Measurements from ENCODE around the gene TMEM175. TPM values are rescaled to one million over a fixed set of nuclear protein-coding genes. Genes with fewer than 3 reads are reported as not detected.
"Not testable (repeated sequence)": the region's sequence is repeated elsewhere in the genome, so short reads cannot be mapped to it uniquely, and the experiment has no call there.

TMEM175 gene
- total and polyA plus RNA-seq, 9 donors, result 10.6 to 28.4 (median 21.2) TPM

DNA sequence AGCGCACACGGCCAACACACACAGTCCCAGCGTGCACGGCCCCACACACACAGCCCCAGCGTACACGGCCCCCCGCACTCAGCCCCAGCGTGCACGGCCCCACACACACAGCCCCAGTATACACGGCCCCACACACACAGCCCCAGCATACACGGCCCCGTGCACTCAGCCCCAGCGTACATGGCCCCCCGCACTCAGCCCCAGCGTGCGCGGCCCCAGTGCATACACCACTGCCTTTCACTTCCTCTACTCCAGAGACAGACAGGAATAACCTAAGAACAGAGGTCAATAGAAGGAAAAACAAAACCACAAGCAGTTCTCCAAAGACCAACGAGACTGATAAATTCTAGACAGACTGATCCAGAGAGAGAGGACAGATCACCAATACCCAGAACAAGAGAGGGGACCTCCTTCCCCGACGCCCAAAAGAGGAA is 17.2 kb upstream of the TMEM175 start:
- 12 to 29% (median 14%) methylated on average over 18 to 20 of the region's 20 CpGs for WGBS, 3 donors
- Histone ChIP-seq H3K27me3 (no peaks in the 10 kb centered on the region), H3K9me3 (no peaks in the 10 kb centered on the region), H3K27ac (no peak overlapping the region), H3K36me3 (no peaks in the 10 kb centered on the region), H3K4me3 (peak overlapping the region; percentile 18), H3K4me1 (ENCODE audit: insufficient read depth) (peaks cover 16% of the 10 kb centered on the region)
- peak in 1 of 5 donors; percentile 36 for DNase-seq
- intact Hi-C loops (cut with DNase I), result no loop called here
- TF ChIP-seq POLR2A (IDR thresholded peaks at IDR 0.05) (no peak), EP300 (IDR thresholded peaks at IDR 0.05) (no peak), CTCF (IDR thresholded peaks at IDR 0.05) (no peak)

DNA sequence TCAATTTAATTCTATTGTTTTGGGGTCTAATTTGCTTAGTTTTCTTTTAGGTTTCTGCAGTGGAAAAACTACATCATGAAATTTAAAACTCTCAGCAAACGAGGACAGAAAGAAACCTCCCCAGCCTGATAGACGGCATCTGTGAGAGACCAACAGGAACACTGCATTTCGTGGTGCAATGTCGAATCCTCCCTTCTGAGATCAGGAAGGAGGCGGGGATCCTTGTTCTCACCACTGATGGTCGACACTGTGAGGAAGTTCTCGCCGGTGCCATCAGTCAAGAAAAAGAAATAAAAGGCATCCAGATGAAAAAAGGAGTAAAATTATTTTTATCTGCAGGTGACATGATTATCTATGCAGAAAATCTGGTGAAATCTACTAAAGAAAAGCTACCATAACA is 16.7 kb upstream of the TMEM175 start:
- intact Hi-C loops (cut with DNase I), result no loop called here
- H3K27me3 ChIP-seq, result no peaks in the 10 kb centered on the region
- H3K36me3 ChIP-seq, result no peaks in the 10 kb centered on the region
- no peak for TF ChIP-seq EP300 (IDR thresholded peaks at IDR 0.05)
- TF ChIP-seq POLR2A (IDR thresholded peaks at IDR 0.05), result no peak
- TF ChIP-seq CTCF (IDR thresholded peaks at IDR 0.05), result no peak
- 7 to 16% (median 10%) methylated on average over 8 of the region's 8 CpGs for WGBS, 3 donors
- no peaks in the 10 kb centered on the region for H3K9me3 ChIP-seq
- H3K4me3 ChIP-seq, result peak overlapping the region; percentile 18
- H3K27ac ChIP-seq, result no peak overlapping the region
- H3K4me1 ChIP-seq (ENCODE audit: insufficient read depth), result peaks cover 16% of the 10 kb centered on the region
- peak in 1 of 5 donors; percentile 22 for DNase-seq

- TF ChIP-seq POLR2A (IDR thresholded peaks at IDR 0.05), result no peak
- TF ChIP-seq CTCF (IDR thresholded peaks at IDR 0.05), result no peak
- TF ChIP-seq EP300 (IDR thresholded peaks at IDR 0.05), result no peak
- DNase-seq, result peak in 1 of 5 donors; percentile 8
- WGBS, 3 donors, result 90 to 98% (median 94%) methylated on average over 7 of the region's 7 CpGs
- H3K4me1 ChIP-seq (ENCODE audit: insufficient read depth), result peaks cover 16% of the 10 kb centered on the region
- intact Hi-C loops (cut with DNase I), result no loop called here
- no peak overlapping the region for H3K4me3 ChIP-seq
- no peaks in the 10 kb centered on the region for H3K9me3 ChIP-seq
- no peak overlapping the region for H3K27ac ChIP-seq
- H3K27me3 ChIP-seq, result no peaks in the 10 kb centered on the region
- H3K36me3 ChIP-seq, result no peaks in the 10 kb centered on the region
Measured at GRCh38 chr4:917466-917865, 14.8 kb upstream of the TMEM175 start.

- Histone ChIP-seq H3K27ac (no peak overlapping the region), H3K4me3 (no peak overlapping the region), H3K4me1 (ENCODE audit: insufficient read depth) (peaks cover 15% of the 10 kb centered on the region), H3K9me3 (no peaks in the 10 kb centered on the region), H3K36me3 (no peaks in the 10 kb centered on the region), H3K27me3 (no peaks in the 10 kb centered on the region)
- intact Hi-C loops (cut with DNase I), result no loop called here
- WGBS, 3 donors, result 97 to 98% (median 98%) methylated on average over 2 of the region's 2 CpGs
- DNase-seq, result no peak
- TF ChIP-seq CTCF (IDR thresholded peaks at IDR 0.05) (no peak), EP300 (IDR thresholded peaks at IDR 0.05) (no peak), POLR2A (IDR thresholded peaks at IDR 0.05) (no peak)
Measured at GRCh38 chr4:917992-918391, 14.3 kb upstream of the TMEM175 start.

DNA sequence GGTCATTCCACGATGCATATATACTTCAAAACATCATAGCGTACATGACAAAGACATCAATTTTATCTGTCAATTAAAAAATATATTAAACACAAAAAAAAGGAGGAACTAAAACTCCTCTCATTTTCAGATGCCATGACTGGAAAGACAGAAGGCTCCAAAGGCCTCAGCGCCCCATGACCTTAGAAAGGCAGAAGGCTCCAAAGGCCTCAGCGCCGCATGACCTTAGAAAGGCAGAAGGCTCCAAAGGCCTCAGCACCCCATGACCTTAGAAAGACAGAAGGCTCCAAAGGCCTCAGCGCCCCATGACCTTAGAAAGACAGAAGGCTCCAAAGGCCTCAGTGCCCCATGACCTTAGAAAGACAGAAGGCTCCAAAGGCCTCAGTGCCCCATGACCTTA is 13.7 kb upstream of the TMEM175 start:
- WGBS, 3 donors, result 81 to 92% (median 89%) methylated on average over 6 of the region's 6 CpGs
- peaks cover 12% of the 10 kb centered on the region for H3K4me1 ChIP-seq (ENCODE audit: insufficient read depth)
- H3K9me3 ChIP-seq; intact Hi-C loops (cut with DNase I); DNase-seq; H3K36me3 ChIP-seq; H3K27ac ChIP-seq; H3K27me3 ChIP-seq; H3K4me3 ChIP-seq: not testable (repeated sequence)

DNA sequence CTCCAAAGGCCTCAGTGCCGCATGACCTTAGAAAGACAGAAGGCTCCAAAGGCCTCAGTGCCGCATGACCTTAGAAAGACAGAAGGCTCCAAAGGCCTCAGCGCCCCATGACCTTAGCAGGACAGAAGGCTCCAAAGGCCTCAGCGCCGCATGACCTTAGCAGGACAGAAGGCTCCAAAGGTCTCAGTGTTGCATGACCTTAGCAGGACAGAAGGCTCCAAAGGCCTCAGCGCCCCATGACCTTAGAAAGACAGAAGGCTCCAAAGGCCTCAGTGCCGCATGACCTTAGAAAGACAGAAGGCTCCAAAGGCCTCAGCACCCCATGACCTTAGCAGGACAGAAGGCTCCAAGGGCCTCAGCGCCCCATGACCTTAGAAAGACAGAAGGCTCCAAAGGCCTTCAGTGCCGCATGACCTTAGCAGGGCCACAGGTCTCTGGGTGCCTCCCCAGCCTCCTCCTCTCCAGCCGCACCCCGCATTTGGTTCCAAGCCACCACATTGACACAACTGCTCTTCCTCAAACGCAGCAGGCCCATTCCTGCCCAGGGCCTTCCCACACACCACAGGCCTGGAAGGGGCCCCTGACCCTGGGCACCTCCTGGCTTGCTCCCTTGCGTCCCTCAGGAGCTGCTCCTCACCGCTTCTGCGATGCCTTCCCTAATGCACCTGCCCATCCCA is 13.1 kb upstream of the TMEM175 start:
- 91 to 98% (median 95%) methylated on average over 13 to 15 of the region's 15 CpGs for WGBS, 3 donors
- intact Hi-C loops (cut with DNase I); H3K27me3 ChIP-seq; H3K4me1 ChIP-seq (ENCODE audit: insufficient read depth); H3K9me3 ChIP-seq; H3K4me3 ChIP-seq; H3K36me3 ChIP-seq; H3K27ac ChIP-seq: not testable (repeated sequence)
- DNase-seq, result peak in 2 of 5 donors; percentile 6 to 22
